Activated CD8-positive, alpha-beta memory T cell treated with anti-CD3 and anti-CD28 coated beads, Interleukin-2, amount 50 U/mL, for 1 hour (primary cell): ENCODE results near the gene PROK2.

Experiments used
- DNase-seq: peaks from one replicate; pipeline ENCODE4 v3.0.0-alpha.2; 2020; ENCODE audit errors: extremely low read depth

PROK2 gene

GRCh38 chr3:71786551-71786950 is 1.6 kb upstream of the PROK2 start:
- no peak for DNase-seq

DNA sequence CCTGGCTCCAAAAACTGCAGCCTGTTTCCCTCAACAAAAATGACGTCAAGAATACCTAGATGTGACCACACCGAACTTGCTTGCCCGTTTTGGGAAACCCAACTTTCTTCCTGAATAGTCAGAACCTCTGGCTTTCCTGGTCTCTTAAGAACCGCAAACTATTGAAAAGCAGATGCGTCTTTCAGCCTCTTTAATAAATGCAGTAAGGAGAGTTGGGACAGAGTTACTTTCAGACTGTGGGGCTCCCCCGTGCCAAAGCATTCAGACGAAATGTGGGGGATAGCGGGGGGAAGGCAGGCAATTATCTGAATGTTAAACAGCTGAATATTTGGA is 1.2 kb upstream of the PROK2 start:
- no peak for DNase-seq

DNA sequence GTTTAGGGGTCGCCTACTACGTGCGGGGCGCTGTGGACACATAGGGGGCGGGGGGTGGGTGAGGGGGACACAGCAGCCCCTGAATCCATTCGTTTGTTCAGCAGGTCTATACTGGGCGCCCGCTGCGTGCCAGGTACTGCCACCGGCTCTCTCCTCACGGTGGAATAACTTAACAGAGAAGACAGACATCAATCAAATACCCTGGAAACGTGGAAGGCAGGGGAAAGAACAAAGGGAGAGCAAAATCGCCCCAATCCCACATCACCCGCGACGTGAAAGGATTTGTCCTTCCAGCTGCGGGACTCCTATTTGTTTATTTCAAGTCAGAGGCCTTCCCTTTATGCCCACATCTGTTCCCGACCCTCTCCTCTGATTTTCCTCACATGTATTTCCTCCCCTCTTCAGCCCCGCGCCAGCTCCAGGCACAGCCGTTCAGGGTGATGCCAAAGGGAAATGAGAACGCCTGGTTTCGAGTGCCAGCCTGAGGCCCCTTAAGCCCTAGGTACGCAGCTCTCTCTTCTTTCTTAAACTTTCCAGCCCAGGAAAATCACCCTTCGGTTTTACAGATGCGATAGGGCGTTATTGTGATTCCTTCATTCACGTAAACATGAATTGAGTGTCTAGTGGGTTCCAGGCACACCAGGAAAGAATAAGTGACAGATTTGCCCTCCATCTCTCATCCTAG is 726 bp upstream of the PROK2 start:
- no peak for DNase-seq

DNA sequence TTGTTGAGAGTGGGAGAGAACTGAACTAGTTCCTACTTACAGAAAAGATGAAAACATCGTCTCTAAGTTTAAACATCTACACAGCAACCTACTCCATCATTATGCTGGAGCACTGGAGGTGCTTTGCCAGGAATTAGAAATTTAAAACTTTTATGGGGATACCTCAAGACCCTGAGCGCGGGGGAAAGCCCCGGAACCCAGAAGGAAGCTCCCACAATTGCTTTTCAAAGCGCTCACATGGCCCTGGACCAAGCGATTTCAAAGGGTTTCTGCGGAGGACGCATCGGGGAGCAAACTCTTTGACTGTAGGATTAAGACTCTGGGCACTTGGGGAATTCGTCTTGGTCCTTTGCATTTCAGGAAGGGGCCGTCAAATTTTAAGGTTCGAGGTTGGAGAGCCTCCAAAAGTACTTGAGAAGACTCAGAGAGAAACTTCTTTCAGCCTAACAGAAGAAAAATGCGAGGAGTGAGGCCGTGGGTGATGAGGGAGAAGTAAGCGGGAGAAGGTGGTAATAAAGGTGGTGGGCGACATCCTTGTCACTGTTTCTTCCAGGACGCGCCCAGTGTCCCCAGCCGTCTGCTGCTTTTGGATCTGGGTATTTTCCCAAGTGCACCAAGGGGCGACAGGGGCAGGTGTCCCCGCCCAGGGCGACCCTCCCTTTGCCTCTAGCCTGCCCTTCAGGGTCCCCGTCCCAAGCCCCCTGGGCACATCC is 591 bp downstream of the PROK2 start:
- no peak for DNase-seq

- DNase-seq = no peak
Observed at GRCh38 chr3:71783152-71783551, 1.8 kb downstream of the PROK2 start.

GRCh38 chr3:71780430-71780829 is 4.5 kb downstream of the PROK2 start:
- no peak for DNase-seq

DNA sequence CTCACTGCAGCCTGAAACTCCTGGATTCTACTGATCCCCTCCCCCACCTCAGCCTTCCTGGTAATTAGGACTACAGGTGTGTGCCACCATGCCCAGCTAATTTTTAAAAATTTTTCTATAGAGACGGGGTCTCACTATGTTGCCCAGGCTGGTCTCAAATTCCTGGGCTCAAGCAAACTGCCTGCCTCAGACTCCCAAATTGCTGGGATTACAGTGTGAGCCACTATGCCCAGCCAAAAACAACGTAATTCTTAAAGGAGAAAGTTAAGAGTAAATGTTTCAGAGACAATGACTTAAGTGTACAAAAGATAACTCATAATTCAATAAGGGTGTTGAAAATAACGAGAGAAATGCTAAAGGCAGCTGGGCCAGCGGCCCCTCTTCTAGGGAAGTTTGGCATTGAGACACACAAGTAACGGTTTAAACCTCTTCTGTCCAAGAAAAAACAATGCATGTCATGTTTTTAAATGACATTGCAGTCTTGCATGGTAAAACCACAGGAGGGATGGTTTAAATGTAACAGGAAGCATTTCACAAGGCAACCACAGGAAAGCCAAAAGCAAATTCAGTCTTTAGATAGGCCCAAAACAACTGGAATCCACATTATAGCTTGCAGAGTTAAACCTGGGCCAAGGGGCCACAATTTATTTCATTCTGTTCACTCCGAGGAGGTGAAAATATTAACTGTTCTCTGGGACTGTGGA is 5.1 kb downstream of the PROK2 start:
- no peak for DNase-seq

- DNase-seq = no peak
Observed at GRCh38 chr3:71778353-71778752, 6.6 kb downstream of the PROK2 start.

DNA sequence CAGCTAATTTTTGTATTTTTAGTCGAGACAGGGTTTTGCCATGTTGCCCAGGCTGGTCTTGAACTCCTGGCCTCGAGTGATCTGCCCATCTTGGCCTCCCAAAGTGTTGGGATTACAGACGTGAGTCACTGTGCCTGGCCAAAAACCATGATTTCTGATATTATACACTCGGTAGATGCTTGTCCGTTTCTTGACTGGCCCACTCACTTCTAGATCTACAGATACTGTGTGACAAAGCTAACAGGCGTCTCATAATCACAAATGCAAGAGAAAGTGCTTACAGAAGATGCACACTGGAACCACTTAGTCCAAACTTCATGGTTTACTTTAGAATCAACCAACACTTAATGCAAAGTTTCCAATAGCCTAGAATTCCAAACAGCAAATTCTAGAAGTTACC is 8.4 kb downstream of the PROK2 start:
- DNase-seq = no peak

GRCh38 chr3:71771884-71772283 is 13.1 kb downstream of the PROK2 start:
- DNase-seq = no peak

- no peak for DNase-seq
Observed at GRCh38 chr3:71771126-71771525, 13.8 kb downstream of the PROK2 start.

DNA sequence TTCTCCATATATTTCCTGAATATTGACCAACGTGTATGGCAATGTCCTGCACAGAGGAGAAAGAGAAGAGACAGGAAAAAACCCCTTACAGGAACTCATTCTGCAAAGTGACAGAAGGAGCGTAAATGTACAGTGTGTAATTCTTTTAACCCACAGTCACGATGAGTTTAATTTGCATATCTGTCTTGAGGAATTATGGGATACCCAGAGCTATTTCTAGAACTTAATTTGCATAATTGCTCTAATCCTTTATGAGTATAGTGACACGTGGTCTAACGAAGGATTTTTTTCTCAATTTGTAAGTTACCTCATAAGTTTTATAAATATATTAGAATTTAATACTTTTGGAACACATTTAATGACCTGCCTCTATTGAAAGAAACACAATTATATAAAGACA is 21.5 kb downstream of the PROK2 start:
- no peak for DNase-seq

DNA sequence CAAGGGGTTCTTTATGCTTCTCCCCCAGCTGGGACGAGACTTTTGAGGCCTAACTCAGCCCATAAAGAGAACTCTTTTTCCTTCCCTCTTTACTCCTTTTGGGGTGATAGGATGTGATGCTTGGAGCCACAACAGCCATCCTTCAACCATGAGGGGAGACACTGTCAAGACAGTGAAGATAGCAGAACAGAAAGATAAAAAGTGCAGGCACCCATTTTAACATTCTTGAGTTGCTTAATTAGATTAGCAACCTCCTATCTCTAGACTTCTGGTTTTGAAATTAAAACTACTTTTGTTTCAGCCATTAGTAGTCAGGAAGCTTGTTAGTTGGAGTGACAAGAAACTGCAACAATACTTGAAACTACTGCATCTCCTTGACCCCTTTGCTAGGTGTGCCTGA is 24.8 kb downstream of the PROK2 start:
- no peak for DNase-seq

DNA sequence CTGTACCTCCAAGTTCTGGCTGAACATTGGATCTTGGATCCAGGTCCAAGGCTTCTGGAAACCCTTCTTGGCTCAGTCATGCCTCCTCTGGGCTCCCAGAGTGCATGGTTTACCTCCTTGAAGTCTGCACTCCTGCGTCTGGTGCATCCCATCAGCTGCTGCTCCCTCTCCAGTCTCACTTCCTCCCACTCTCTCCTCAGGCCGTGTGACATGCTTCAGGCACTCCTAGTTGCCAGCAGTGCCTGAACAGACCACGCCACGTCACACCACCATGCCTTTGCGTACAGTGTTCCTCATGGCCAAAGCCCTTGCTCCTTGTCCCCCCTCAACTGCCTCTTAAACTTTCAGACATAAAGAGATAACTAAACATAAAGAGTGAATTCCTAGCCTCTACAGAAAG is 25.5 kb downstream of the PROK2 start:
- no peak for DNase-seq

DNA sequence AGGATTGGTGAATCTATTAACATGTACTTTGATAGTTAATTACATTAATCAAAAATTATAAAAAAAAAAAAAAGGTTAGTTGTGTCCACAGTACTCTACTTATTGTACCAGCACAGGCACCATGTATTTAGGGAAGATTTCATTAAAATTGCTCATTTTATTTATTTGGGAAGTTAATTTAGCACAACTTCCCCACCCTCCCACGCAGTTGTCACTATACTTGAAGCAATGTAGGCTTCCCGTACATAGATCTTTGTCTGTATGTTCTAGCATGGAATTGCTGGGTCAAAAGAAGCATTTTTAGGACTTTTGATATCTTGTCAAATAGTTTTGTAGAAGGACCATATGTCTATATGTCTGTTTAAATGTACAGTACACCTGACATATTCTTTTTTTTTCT is 26.9 kb downstream of the PROK2 start:
- DNase-seq = no peak

- no peak for DNase-seq
Observed at GRCh38 chr3:71754610-71755253, 30.2 kb downstream of the PROK2 start.

DNA sequence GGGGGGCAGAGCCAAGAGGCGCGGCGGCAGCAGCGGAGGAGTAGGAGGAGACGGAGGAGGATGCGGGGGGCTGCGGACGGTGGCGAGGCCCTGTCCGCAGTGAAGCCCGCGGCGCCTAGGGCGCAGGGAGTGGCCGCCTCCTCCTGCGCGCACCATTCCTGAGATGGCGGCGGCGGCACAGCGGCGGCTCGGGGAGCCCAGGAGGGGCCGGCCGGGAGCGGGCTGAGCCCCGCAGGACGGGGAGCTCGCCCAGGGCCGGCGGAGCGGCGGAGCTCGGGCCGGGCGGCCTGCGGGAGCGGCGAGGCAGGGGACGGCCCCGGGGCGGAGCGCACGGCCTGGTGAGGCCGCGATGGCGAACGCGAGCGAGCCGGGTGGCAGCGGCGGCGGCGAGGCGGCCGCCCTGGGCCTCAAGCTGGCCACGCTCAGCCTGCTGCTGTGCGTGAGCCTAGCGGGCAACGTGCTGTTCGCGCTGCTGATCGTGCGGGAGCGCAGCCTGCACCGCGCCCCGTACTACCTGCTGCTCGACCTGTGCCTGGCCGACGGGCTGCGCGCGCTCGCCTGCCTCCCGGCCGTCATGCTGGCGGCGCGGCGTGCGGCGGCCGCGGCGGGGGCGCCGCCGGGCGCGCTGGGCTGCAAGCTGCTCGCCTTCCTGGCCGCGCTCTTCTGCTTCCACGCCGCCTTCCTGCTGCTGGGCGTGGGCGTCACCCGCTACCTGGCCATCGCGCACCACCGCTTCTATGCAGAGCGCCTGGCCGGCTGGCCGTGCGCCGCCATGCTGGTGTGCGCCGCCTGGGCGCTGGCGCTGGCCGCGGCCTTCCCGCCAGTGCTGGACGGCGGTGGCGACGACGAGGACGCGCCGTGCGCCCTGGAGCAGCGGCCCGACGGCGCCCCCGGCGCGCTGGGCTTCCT is 31.0 kb downstream of the PROK2 start, which contains the start of gene GPR27:
Gene GPR27 (plus strand): TSS at position 155 of the 909 bp plus-strand sequence. CDS start 195 bp downstream, at position 350.
- no peak for DNase-seq

GRCh38 chr3:71752831-71753700 is 31.9 kb downstream of the PROK2 start:
- DNase-seq = no peak

DNA sequence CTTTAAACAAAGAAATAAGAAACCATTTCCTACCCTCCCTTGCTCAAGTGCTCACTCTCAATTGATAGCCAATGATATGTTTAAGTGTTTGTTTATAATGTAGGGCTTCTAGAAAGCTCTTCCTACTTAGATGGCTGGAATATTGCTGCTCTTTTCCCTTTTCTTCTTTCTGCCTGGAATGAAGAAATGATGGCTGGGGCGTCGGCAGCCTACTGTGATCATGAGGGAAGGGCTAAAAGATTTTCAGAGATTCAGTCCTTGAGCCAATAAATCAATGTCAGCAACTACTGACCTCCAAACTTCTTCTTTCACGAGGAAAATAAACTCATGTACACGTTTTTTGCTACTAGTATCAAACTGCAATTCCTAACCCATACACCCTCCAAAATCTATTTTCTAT is 33.3 kb downstream of the PROK2 start:
- no peak for DNase-seq

- DNase-seq = no peak
Observed at GRCh38 chr3:71744738-71745137, 40.2 kb downstream of the PROK2 start.

DNA sequence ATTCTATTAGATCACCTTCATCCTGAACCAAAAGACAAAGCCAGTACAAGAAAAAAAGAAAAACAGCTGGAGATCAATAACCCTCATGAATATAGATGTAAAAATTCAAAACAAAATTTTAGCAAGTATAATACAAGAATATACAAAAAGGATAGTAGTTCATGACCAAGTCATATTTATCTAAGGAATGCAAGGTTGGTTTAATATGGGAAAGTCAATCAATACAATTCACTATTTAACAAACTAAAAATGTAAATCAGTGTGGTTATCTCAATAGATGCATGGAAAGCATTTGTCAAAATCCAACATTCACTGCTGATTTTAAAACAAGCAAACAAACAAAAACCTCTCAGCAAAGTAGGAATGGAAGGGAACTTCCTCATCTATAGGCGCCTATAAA is 42.3 kb downstream of the PROK2 start:
- no peak for DNase-seq
